ENCODE results near the gene VMO1.

Gene VMO1

GRCh38 chr17:4802228-4802627, 16.1 kb upstream of the VMO1 start, which contains the start of gene C17orf114:
Gene C17orf114 (minus strand): TSS chr17:4802328.
- no peaks in the 10 kb centered on the region for H3K9me3 ChIP-seq (ENCODE audit: low read length)
- no peak within 1 kb of the TSS for H2AFZ ChIP-seq (ENCODE audit: low read length)
- peaks cover 17% of the 10 kb centered on the region for H3K36me3 ChIP-seq (ENCODE audit: insufficient read depth, low read length)
- TF ChIP-seq EZH2 (IDR thresholded peaks at IDR 0.05; ENCODE audit: borderline replicate concordance, low read length) (no peak), CTCF (IDR thresholded peaks at IDR 0.05; ENCODE audit: low read length) (no peak)
- no peaks in the 10 kb centered on the region for H3K27me3 ChIP-seq (ENCODE audit: insufficient read depth, low read length)
- H3K9ac ChIP-seq (ENCODE audit: low read length), result no peak within 1 kb of the TSS
- H3K4me1 ChIP-seq (ENCODE audit: insufficient read depth, low read length, severe bottlenecking), result peaks cover 8% of the 10 kb centered on the region
- no peak within 1 kb of the TSS for H3K27ac ChIP-seq (ENCODE audit: low read depth, low read length, poor library complexity, severe bottlenecking)
- no peaks in the 10 kb centered on the region for H4K20me1 ChIP-seq (ENCODE audit: insufficient read depth, low read length)
- no peaks in the 10 kb centered on the region for H3K79me2 ChIP-seq (ENCODE audit: insufficient read depth, low read length)
- H3K4me3 ChIP-seq (ENCODE audit: low read depth, low read length, poor library complexity, severe bottlenecking), result no peak within 1 kb of the TSS
- no peaks in the 10 kb centered on the region for H3K9me2 ChIP-seq (ENCODE audit: low read depth, low read length)
- H3F3A ChIP-seq (ENCODE audit: insufficient read depth, low read length), result no peaks in the 10 kb centered on the region
- H3K4me2 ChIP-seq (ENCODE audit: low read length), result no peak within 1 kb of the TSS

GRCh38 chr17:4800462-4801196, 14.5 kb upstream of the VMO1 start:
- H3K4me1 ChIP-seq (ENCODE audit: insufficient read depth, low read length, severe bottlenecking), result peaks cover 11% of the 10 kb centered on the region
- H3K27ac ChIP-seq (ENCODE audit: low read depth, low read length, poor library complexity, severe bottlenecking), result no peak overlapping the region

GRCh38 chr17:4796552-4796920, 10.4 kb upstream of the VMO1 start:
- no peaks in the 10 kb centered on the region for H3K27me3 ChIP-seq (ENCODE audit: insufficient read depth, low read length)
- TF ChIP-seq CTCF (IDR thresholded peaks at IDR 0.05; ENCODE audit: low read length), result no peak
- TF ChIP-seq EZH2 (IDR thresholded peaks at IDR 0.05; ENCODE audit: borderline replicate concordance, low read length), result no peak
- peak overlapping the region; percentile 88 for H3K4me2 ChIP-seq (ENCODE audit: low read length)
- H3K36me3 ChIP-seq (ENCODE audit: insufficient read depth, low read length), result peaks cover 17% of the 10 kb centered on the region
- no peak overlapping the region; the same call in 1 of the 2 replicates for H2AFZ ChIP-seq (ENCODE audit: low read length)
- peak overlapping the region; percentile 100 for H3K9ac ChIP-seq (ENCODE audit: low read length)
- no peaks in the 10 kb centered on the region for H3F3A ChIP-seq (ENCODE audit: insufficient read depth, low read length)
- peaks cover 14% of the 10 kb centered on the region for H3K4me1 ChIP-seq (ENCODE audit: insufficient read depth, low read length, severe bottlenecking)
- peak overlapping the region; percentile 66 for H3K27ac ChIP-seq (ENCODE audit: low read depth, low read length, poor library complexity, severe bottlenecking)
- peaks cover 4% of the 10 kb centered on the region; the same call in 1 of the 2 replicates for H3K79me2 ChIP-seq (ENCODE audit: insufficient read depth, low read length)
- peak overlapping the region; percentile 100 for H3K4me3 ChIP-seq (ENCODE audit: low read depth, low read length, poor library complexity, severe bottlenecking)
- H3K9me3 ChIP-seq (ENCODE audit: low read length), result no peaks in the 10 kb centered on the region
- no peaks in the 10 kb centered on the region for H4K20me1 ChIP-seq (ENCODE audit: insufficient read depth, low read length)
- no peaks in the 10 kb centered on the region for H3K9me2 ChIP-seq (ENCODE audit: low read depth, low read length)

More at GRCh38 chr17:4800462-4801196, 14.5 kb upstream of the VMO1 start:
- H3F3A ChIP-seq (ENCODE audit: insufficient read depth, low read length), result no peaks in the 10 kb centered on the region
- no peak overlapping the region for H3K4me3 ChIP-seq (ENCODE audit: low read depth, low read length, poor library complexity, severe bottlenecking)
- no peak overlapping the region for H3K9ac ChIP-seq (ENCODE audit: low read length)
- H3K27me3 ChIP-seq (ENCODE audit: insufficient read depth, low read length), result no peaks in the 10 kb centered on the region
- H4K20me1 ChIP-seq (ENCODE audit: insufficient read depth, low read length), result no peaks in the 10 kb centered on the region
- H3K9me2 ChIP-seq (ENCODE audit: low read depth, low read length), result no peaks in the 10 kb centered on the region
- H3K4me2 ChIP-seq (ENCODE audit: low read length), result no peak overlapping the region
- peaks cover 4% of the 10 kb centered on the region; the same call in 1 of the 2 replicates for H3K79me2 ChIP-seq (ENCODE audit: insufficient read depth, low read length)
- no peaks in the 10 kb centered on the region for H3K9me3 ChIP-seq (ENCODE audit: low read length)
- H2AFZ ChIP-seq (ENCODE audit: low read length), result no peak overlapping the region
- H3K36me3 ChIP-seq (ENCODE audit: insufficient read depth, low read length), result peaks cover 17% of the 10 kb centered on the region
- no peak for TF ChIP-seq CTCF (IDR thresholded peaks at IDR 0.05; ENCODE audit: low read length)

All from OCI-LY1 (cell line).